GM18951 (cell line): ENCODE results near the gene OR56A3.

Experiments
- POLR2A ChIP-seq: IDR thresholded peaks from 4 replicates; pipeline ENCODE4 v1.6.1; 2011; ENCODE audit warnings: mild to moderate bottlenecking; ENCODE audit not compliant: insufficient read length, insufficient read depth; ENCODE audit errors: extremely low read depth
- in situ Hi-C: fragments of 300-500 bp; cut with MboI; formaldehyde crosslinking; loops from one replicate; pipeline ENCODE4 v1.12.0; 2022; ENCODE audit warnings: low sequenced_read_pairs, mixed read lengths, inconsistent platforms; ENCODE audit not compliant: unreplicated experiment

Gene OR56A3

DNA sequence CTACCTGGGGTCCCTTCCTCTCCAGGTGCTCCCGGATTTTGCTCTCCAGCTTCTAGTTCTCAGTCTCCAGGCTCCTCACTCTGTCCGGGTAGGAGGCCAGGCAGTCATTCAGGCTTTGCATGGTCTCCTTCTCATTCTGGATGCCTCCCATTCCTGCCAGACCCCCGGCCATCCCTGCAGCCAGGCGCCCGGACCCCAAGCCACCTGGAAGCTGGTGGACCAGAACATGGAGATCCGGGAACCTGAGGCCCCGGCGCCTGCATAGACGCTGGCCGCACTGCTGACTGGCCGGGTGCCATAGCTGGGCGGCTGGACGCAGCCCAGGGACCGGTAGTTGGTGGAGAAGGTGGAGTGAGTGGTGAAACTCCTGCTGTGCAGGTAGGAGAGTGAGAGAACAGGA, 52.7 kb downstream of the OR56A3 start:
- no peak for TF ChIP-seq POLR2A
- in situ Hi-C loops = no loop called here
